H1 (cell line): ENCODE results near the gene CNTN3. TPM values are rescaled to one million over a fixed set of nuclear protein-coding genes. Genes with fewer than 3 reads are reported as not detected.

Source experiments
- CTCF ChIA-PET: fragments of 300-600 bp; sonication (Branson Sonifier 250); formaldehyde crosslinking; loops from one replicate; lab custom pipeline; 2021; ENCODE audit not compliant: partially characterized antibody; lab: Charles Lee
- POLR2A ChIA-PET: fragments of 300-600 bp; sonication (Branson Sonifier 250); formaldehyde crosslinking; loops from one replicate; lab custom pipeline; 2021; ENCODE audit warnings: inconsistent platforms; ENCODE audit not compliant: partially characterized antibody; lab: Charles Lee
- DNase-seq, 2 experiments: peaks; one replicate each; pipeline versions ENCODE4 v3.0.0 to v3.0.0-alpha.2; 2010 to 2022; ENCODE audit warnings: low spot score in 2 of 2, low read depth in 1 of 2, mixed read lengths in 1 of 2
- FAIRE-seq: peaks from 2 replicates; lab custom pipeline; 2011; peaks lifted over from hg19 to GRCh38; lab: Jason Lieb, UNC
- H2AFZ ChIP-seq: 2 replicates; pipeline ENCODE4 v1.8.1; 2012; ENCODE audit warnings: low read length, inconsistent platforms
- H2AK5ac ChIP-seq: 2 replicates; pipeline ENCODE4 v1.6.1; 2013; ENCODE audit warnings: low read depth, low read length
- H2BK120ac ChIP-seq: replicated peaks from 2 replicates; pipeline ENCODE3; 2013; ENCODE audit warnings: low read depth, low read length, inconsistent platforms
- H2BK12ac ChIP-seq: 2 replicates; pipeline ENCODE4 v1.6.1; 2013; ENCODE audit warnings: low read depth, low read length
- H2BK15ac ChIP-seq: 2 replicates; pipeline ENCODE4 v1.6.1; 2013; ENCODE audit warnings: low read length
- H2BK20ac ChIP-seq: 2 replicates; pipeline ENCODE4 v1.6.1; 2013; ENCODE audit warnings: low read length
- H2BK5ac ChIP-seq: 2 replicates; pipeline ENCODE4 v1.6.1; 2013; ENCODE audit warnings: low read depth, low read length
- H3K14ac ChIP-seq: 2 replicates; pipeline ENCODE4 v1.6.1; 2013; ENCODE audit warnings: inconsistent platforms; ENCODE audit not compliant: insufficient read length
- H3K18ac ChIP-seq: 2 replicates; pipeline ENCODE4 v1.6.1; 2013; ENCODE audit warnings: low read length; ENCODE audit errors: extremely low read depth
- H3K23ac ChIP-seq: 2 replicates; pipeline ENCODE4 v1.6.1; 2013; ENCODE audit warnings: inconsistent platforms; ENCODE audit not compliant: insufficient read length
- H3K23me2 ChIP-seq: 2 replicates; pipeline ENCODE4 v1.6.1; 2013; ENCODE audit warnings: low read depth, low read length
- H3K27ac ChIP-seq: 2 replicates; pipeline ENCODE4 v1.6.1; 2011; ENCODE audit warnings: low read depth, low read length, inconsistent platforms
- H3K27me3 ChIP-seq, 4 experiments: replicated peaks in 1 of 4; 1 replicate in 1 of 4; 2 replicates in 3 of 4; pipeline versions ENCODE4 v1.6.1 to v1.8.1; 2011 to 2013; ENCODE audit warnings: low read length in 3 of 4, mild to moderate bottlenecking in 3 of 4, inconsistent platforms in 2 of 4, mixed read lengths in 2 of 4, moderate library complexity in 1 of 4; ENCODE audit not compliant: control insufficient read depth in 3 of 4, insufficient read depth in 3 of 4; ENCODE audit errors: extremely low read depth in 1 of 4
- H3K36me3 ChIP-seq, 4 experiments: 2 replicates each; pipeline versions ENCODE4 v1.6.1 to v1.8.1; 2011 to 2013; ENCODE audit warnings: mild to moderate bottlenecking in 4 of 4, low read length in 3 of 4, moderate library complexity in 2 of 4, control low read depth in 1 of 4, inconsistent platforms in 1 of 4; ENCODE audit not compliant: insufficient read depth in 4 of 4, control insufficient read depth in 2 of 4
- H3K4ac ChIP-seq: replicated peaks from 2 replicates; pipeline ENCODE3; 2013; ENCODE audit warnings: low read length, low read depth, mixed read lengths, inconsistent platforms; ENCODE audit not compliant: insufficient read length
- H3K4me1 ChIP-seq, 4 experiments: replicated peaks in 1 of 4; 1 replicate in 1 of 4; 2 replicates in 3 of 4; pipeline versions ENCODE4 v1.6.1 to v1.8.1; 2011 to 2013; ENCODE audit warnings: low read length in 3 of 4, inconsistent platforms in 2 of 4, mixed read lengths in 1 of 4; ENCODE audit not compliant: insufficient read depth in 4 of 4, control insufficient read depth in 3 of 4
- H3K4me2 ChIP-seq, 2 experiments: 2 replicates each; pipeline versions ENCODE4 v1.6.1 to v1.8.1; 2011 to 2013; ENCODE audit warnings: low read depth in 2 of 2, low read length in 2 of 2, control low read depth in 1 of 2, inconsistent platforms in 1 of 2, mild to moderate bottlenecking in 1 of 2; ENCODE audit not compliant: insufficient read depth in 1 of 2
- H3K4me3 ChIP-seq, 4 experiments: fragments of 200-600, 300-600 bp in 1 of 4; sonication (generic), shearing (Covaris generic), sonication (Bioruptor Twin) in 1 of 4; 2 replicates each; pipeline versions ENCODE4 v1.5.1 to v1.8.1; 2011 to 2016; ENCODE audit warnings: low read length in 4 of 4, low read depth in 3 of 4, control low read depth in 2 of 4, inconsistent platforms in 2 of 4, mild to moderate bottlenecking in 2 of 4, mixed read lengths in 1 of 4, moderate library complexity in 1 of 4; ENCODE audit not compliant: insufficient read depth in 2 of 4; ENCODE audit errors: extremely low read depth in 1 of 4
- H3K56ac ChIP-seq: replicated peaks from 2 replicates; pipeline ENCODE3; 2013; ENCODE audit warnings: low read depth, mild to moderate bottlenecking, mixed read lengths, low read length, inconsistent platforms; ENCODE audit not compliant: insufficient read length
- H3K79me1 ChIP-seq: 2 replicates; pipeline ENCODE4 v1.6.1; 2013; ENCODE audit warnings: low read depth, low read length, control low read depth
- H3K79me2 ChIP-seq, 2 experiments: 2 replicates each; pipeline versions ENCODE4 v1.6.1 to v1.8.1; 2012 to 2013; ENCODE audit warnings: low read length in 2 of 2, mild to moderate bottlenecking in 2 of 2, inconsistent platforms in 1 of 2; ENCODE audit not compliant: insufficient read depth in 2 of 2, control insufficient read depth in 1 of 2
- H3K9ac ChIP-seq, 4 experiments: replicated peaks in 1 of 4; 1 replicate in 1 of 4; 2 replicates in 3 of 4; pipeline versions ENCODE4 v1.6.1 to v1.8.1; 2011 to 2013; ENCODE audit warnings: low read depth in 3 of 4, low read length in 3 of 4, control low read depth in 2 of 4, mild to moderate bottlenecking in 2 of 4, moderate library complexity in 2 of 4, inconsistent platforms in 1 of 4; ENCODE audit errors: extremely low read depth in 1 of 4
- H3K9me3 ChIP-seq, 2 experiments: 2 replicates each; pipeline versions ENCODE4 v1.6.1 to v1.8.1; 2012 to 2013; ENCODE audit warnings: mild to moderate bottlenecking in 2 of 2, moderate library complexity in 2 of 2, control low read depth in 1 of 2, inconsistent platforms in 1 of 2, low read depth in 1 of 2, low read length in 1 of 2, mixed read lengths in 1 of 2; ENCODE audit not compliant: insufficient read depth in 2 of 2
- H4K20me1 ChIP-seq, 2 experiments: replicated peaks in 1 of 2; 2 replicates each; pipeline versions ENCODE3 to v1.8.1; 2011 to 2013; ENCODE audit warnings: inconsistent platforms in 2 of 2, low read length in 2 of 2, mild to moderate bottlenecking in 1 of 2; ENCODE audit not compliant: insufficient read depth in 2 of 2, control insufficient read depth in 1 of 2
- H4K5ac ChIP-seq: 2 replicates; pipeline ENCODE4 v1.6.1; 2013; ENCODE audit warnings: low read length, low read depth, mixed read lengths, inconsistent platforms; ENCODE audit not compliant: insufficient read length
- H4K8ac ChIP-seq: 2 replicates; pipeline ENCODE4 v1.8.0; 2013; ENCODE audit warnings: mild to moderate bottlenecking, moderate library complexity, low read length, inconsistent platforms; ENCODE audit not compliant: insufficient read depth; ENCODE audit errors: extremely low read depth
- H4K91ac ChIP-seq: replicated peaks from 2 replicates; pipeline ENCODE3; 2013; ENCODE audit warnings: low read length, mixed read lengths, inconsistent platforms; ENCODE audit not compliant: insufficient read length
- BRCA1 ChIP-seq: IDR thresholded peaks from 2 replicates; pipeline ENCODE4 v1.6.1; 2012; ENCODE audit warnings: low read depth, low read length, improper control_type of control experiment
- CEBPB ChIP-seq: IDR thresholded peaks from 2 replicates; pipeline ENCODE4 v1.6.1; 2012; ENCODE audit warnings: low read depth, low read length
- EGR1 ChIP-seq: IDR thresholded peaks from 2 replicates; pipeline ENCODE4 v1.6.1; 2011; ENCODE audit warnings: low read depth, low read length, borderline replicate concordance
- FOSL1 ChIP-seq: IDR thresholded peaks from 2 replicates; pipeline ENCODE4 v1.6.1; 2011; ENCODE audit warnings: mild to moderate bottlenecking, low read depth, low read length, moderate library complexity; ENCODE audit not compliant: insufficient read depth
- KDM1A ChIP-seq: fragments of 200-600, 300-600 bp; sonication (generic); IDR thresholded peaks from 2 replicates; pipeline ENCODE4 v1.7.1; 2016; ENCODE audit warnings: mild to moderate bottlenecking, low read length, borderline replicate concordance
- POU5F1 ChIP-seq: IDR thresholded peaks from 2 replicates; pipeline ENCODE4 v1.6.1; 2011; ENCODE audit warnings: low read depth, mild to moderate bottlenecking, low read length, moderate library complexity
- SIN3A ChIP-seq, 2 experiments: IDR thresholded peaks in 1 of 2; conservative IDR thresholded peaks in 1 of 2; 2 replicates each; pipeline ENCODE4 v1.6.1; 2011 to 2012; ENCODE audit warnings: low read length in 2 of 2, improper control_type of control experiment in 1 of 2, low read depth in 1 of 2, mild to moderate bottlenecking in 1 of 2
- SP4 ChIP-seq: IDR thresholded peaks from 2 replicates; pipeline ENCODE4 v1.6.1; 2012; ENCODE audit warnings: low read length, inconsistent platforms
- SRF ChIP-seq: IDR thresholded peaks from 2 replicates; pipeline ENCODE4 v1.6.1; 2011; ENCODE audit warnings: mild to moderate bottlenecking, low read depth, low read length, moderate library complexity
- TAF1 ChIP-seq: IDR thresholded peaks from 2 replicates; pipeline ENCODE4 v1.6.1; 2011; ENCODE audit warnings: mild to moderate bottlenecking, low read depth, low read length
- TAF7 ChIP-seq: optimal IDR thresholded peaks from 2 replicates; pipeline ENCODE3; 2011; ENCODE audit warnings: low read depth, mild to moderate bottlenecking, inconsistent platforms, low read length, moderate library complexity, borderline replicate concordance
- ZNF274 ChIP-seq: IDR thresholded peaks from 2 replicates; pipeline ENCODE4 v1.7.0; 2012; ENCODE audit warnings: low read length, borderline replicate concordance; ENCODE audit errors: extremely low read depth
- WGBS, 2 experiments: shearing (Covaris generic) in 1 of 2; methylation state at CpG; one replicate each; pipeline versions ENCODE4 v1.1.6 to v1.1.7; 2013 to 2015; ENCODE audit warnings: low lambda C conversion rate in 2 of 2, mixed read lengths in 2 of 2, inconsistent platforms in 1 of 2, low coverage in 1 of 2, missing lambda C conversion rate in 1 of 2; ENCODE audit not compliant: insufficient replicate concordance in 2 of 2, insufficient coverage in 1 of 2, insufficient read length in 1 of 2; ENCODE audit errors: extremely low coverage in 1 of 2, missing lambda C conversion rate in 1 of 2; 5-methylcytosine and 5-hydroxymethylcytosine counted together
- polyA plus RNA-seq, 7 experiments: library from polyadenylated mRNA; depleted of rRNA in 3 of 7; stranded (reverse) in 5 of 7; unstranded in 2 of 7; fragments of >200 nt in 5 of 7; fragments of 200-250 nt in 2 of 7; gene quantifications; 1 replicate in 5 of 7; 2 replicates in 1 of 7; 4 replicates in 1 of 7; pipeline versions ENCODE4 v1.2.1 to v1.2.3, GENCODE V29; 2011 to 2013; ENCODE audit warnings: missing spikeins in 2 of 7, mixed read lengths in 2 of 7
- total RNA-seq: library from RNA; stranded (reverse); fragmentation: NEBNext Ultra II Directional; extraction: Animal tissue kit (Norgen Biotek cat#: 25700); gene quantifications from 2 replicates; pipeline ENCODE4 v1.2.1, GENCODE V29; 2021
- TF ChIP-seq, protein P1 (sequence below): IDR thresholded peaks from 2 replicates; pipeline ENCODE4 v1.6.1; 2012; ENCODE audit warnings: inconsistent platforms
- TF ChIP-seq, protein P2 (sequence below): IDR thresholded peaks from 2 replicates; pipeline ENCODE4 v1.6.1; 2012; ENCODE audit warnings: inconsistent platforms

Gene CNTN3
- total and polyA plus RNA-seq, 2 of the 8 experiments (the other 6 are each of a cell fraction or from before 2014, with no cell fraction given): 0.11 to 0.13 TPM

DNA sequence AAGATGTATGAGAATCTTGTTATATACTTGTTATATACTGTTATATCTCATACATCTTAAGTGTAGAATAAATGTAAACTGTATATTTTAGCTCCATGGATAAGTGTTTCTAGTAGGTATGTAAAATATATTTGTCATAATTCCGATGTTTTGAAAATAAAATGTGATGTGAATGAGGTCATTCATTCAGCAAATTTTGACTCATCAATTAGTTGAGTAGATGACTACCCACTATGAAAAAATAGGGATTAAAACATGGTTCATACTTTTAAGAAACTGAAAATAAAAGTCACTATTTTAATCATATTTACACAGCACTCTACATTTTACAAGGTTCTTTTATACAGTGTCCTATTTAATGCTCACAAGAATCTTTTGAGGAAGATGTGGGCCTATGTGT lies 28.4 kb upstream of the CNTN3 start:
- no peak overlapping the region for H4K5ac ChIP-seq
- H4K8ac ChIP-seq: no peak overlapping the region
- no peak overlapping the region for H3K9ac ChIP-seq
- CTCF ChIA-PET: interaction anchor here (0.5 kb wide), 1 partner anchor 1272 kb away, joined by 3 read pairs; no protein-coding TSS in a partner anchor
- no peak overlapping the region for H3K56ac ChIP-seq
- H2BK120ac ChIP-seq: no peak overlapping the region
- no peak for FAIRE-seq
- no peak overlapping the region for H3K4me2 ChIP-seq
- WGBS, 2 experiments: 97% methylated on average over 1 of the region's 1 CpG; no CpG with 5 or more reads in 1 of the 2 experiments
- no peaks in the 10 kb centered on the region for H3K23me2 ChIP-seq
- DNase-seq: no peak
- no peak overlapping the region for H3K4ac ChIP-seq
- no peak overlapping the region for H3K14ac ChIP-seq
- H2BK20ac ChIP-seq: no peak overlapping the region
- no peaks in the 10 kb centered on the region for H3K4me1 ChIP-seq
- no peak overlapping the region for H3K27ac ChIP-seq
- H3K79me1 ChIP-seq: no peaks in the 10 kb centered on the region
- no peak overlapping the region for H4K91ac ChIP-seq
- POLR2A ChIA-PET: no interaction called here
- H3K36me3 ChIP-seq: no peaks in the 10 kb centered on the region
- no peaks in the 10 kb centered on the region for H3K9me3 ChIP-seq
- TF ChIP-seq BRCA1 (no peak), SP4 (no peak), EGR1 (no peak), SRF (no peak), SIN3A (conservative IDR thresholded peaks at IDR 0.05 in 1 of 2, IDR thresholded peaks at IDR 0.05 in 1 of 2; ENCODE audit: low read depth in 1 of 2, low read length in 2 of 2) (no peak), CEBPB (no peak), KDM1A (no peak), ZNF274 (no peak), POU5F1 (no peak), TAF1 (no peak), FOSL1 (no peak), TAF7 (no peak)
- TF ChIP-seq, protein P1, sequence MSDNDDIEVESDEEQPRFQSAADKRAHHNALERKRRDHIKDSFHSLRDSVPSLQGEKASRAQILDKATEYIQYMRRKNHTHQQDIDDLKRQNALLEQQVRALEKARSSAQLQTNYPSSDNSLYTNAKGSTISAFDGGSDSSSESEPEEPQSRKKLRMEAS: no peak
- TF ChIP-seq, protein P2, sequence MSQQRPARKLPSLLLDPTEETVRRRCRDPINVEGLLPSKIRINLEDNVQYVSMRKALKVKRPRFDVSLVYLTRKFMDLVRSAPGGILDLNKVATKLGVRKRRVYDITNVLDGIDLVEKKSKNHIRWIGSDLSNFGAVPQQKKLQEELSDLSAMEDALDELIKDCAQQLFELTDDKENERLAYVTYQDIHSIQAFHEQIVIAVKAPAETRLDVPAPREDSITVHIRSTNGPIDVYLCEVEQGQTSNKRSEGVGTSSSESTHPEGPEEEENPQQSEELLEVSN: no peak
- H4K20me1 ChIP-seq: no peaks in the 10 kb centered on the region
- H2AK5ac ChIP-seq: no peak overlapping the region
- H3K4me3 ChIP-seq: no peak overlapping the region
- no peak overlapping the region for H2AFZ ChIP-seq
- H2BK15ac ChIP-seq: no peak overlapping the region
- H3K79me2 ChIP-seq: no peaks in the 10 kb centered on the region
- no peaks in the 10 kb centered on the region for H3K27me3 ChIP-seq
- no peak overlapping the region for H2BK5ac ChIP-seq
- H2BK12ac ChIP-seq: no peak overlapping the region
- no peak overlapping the region for H3K18ac ChIP-seq
- no peak overlapping the region for H3K23ac ChIP-seq
